Measurements from ENCODE around the gene IPPK. TPM values are rescaled to one million over a fixed set of nuclear protein-coding genes. Genes with fewer than 3 reads are reported as not detected.

The IPPK gene
- total and polyA plus RNA-seq, 2 of the 4 experiments (the other 2 are of a cell fraction), result 25.1 to 26.8 TPM

DNA sequence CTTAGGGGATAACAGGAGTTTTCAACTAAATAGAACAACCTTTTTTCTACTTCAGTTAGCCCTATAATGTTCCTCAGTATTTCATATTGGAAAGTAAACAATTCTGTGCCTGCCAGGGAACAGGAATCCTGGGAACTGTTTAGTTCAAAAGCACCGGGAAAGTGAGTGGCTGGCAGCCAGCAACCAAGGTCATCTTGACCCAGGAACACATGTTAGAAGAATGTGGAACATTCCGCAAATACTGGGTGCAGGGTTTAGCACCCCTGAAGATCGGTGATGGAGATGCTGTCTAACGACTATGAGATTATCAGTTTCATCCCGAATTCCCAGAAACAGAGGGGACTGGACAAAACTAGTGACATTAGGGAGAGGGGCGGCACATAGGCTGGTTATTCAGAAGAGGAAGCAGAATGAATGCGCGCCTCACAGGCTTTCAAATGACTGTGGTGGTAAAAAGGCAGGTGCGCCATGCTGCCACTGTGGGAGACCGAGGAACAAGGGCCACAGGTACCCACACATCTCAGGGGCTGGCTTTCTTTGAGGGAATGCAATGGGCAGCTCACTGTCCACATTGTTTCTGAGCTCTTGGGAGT, 51.2 kb downstream of the IPPK start:
- no peak overlapping the region for H2BK20ac ChIP-seq (ENCODE audit: low read depth, low read length)
- no peak overlapping the region for H3K18ac ChIP-seq (ENCODE audit: low read depth, low read length)
- H2BK120ac ChIP-seq (ENCODE audit: low read depth, low read length), result no peak overlapping the region
- H2AFZ ChIP-seq (replicated peaks; ENCODE audit: low read length, poor library complexity), result no peak overlapping the region
- CTCF ChIA-PET, result no interaction called here
- H4K8ac ChIP-seq (ENCODE audit: low read depth in 2 of 2, low read length in 2 of 2), result no peak overlapping the region
- ATAC-seq (ENCODE audit: low read depth) (peak; percentile 40), DNase-seq (no peak)
- no peak overlapping the region for H3K4me2 ChIP-seq (ENCODE audit: low read depth, low read length)
- H2AK9ac ChIP-seq (replicated peaks; ENCODE audit: low read depth, low read length, poor library complexity), result no peak overlapping the region
- H4K91ac ChIP-seq (ENCODE audit: insufficient read depth, low read depth, low read length), result no peak overlapping the region
- dilution Hi-C loops (cut with HindIII; ENCODE audit: low sequenced_read_pairs, unreplicated experiment) (no loop called here), in situ Hi-C loops (cut with MboI; ENCODE audit: low sequenced_read_pairs) (no loop called here), intact Hi-C loops (cut with micrococcal nuclease) (no loop called here)
- peaks cover 28% of the 10 kb centered on the region for H3K9me1 ChIP-seq (ENCODE audit: insufficient read depth, low read length)
- no peak overlapping the region for H2AK5ac ChIP-seq (ENCODE audit: low read depth, low read length)
- 80% methylated on average over 1 of the region's 10 CpGs; no CpG with 5 or more reads in 1 of the 2 experiments for WGBS, 2 experiments (ENCODE audit: extremely low coverage in 2 of 2, insufficient read length in 1 of 2)
- TF ChIP-seq POLR2A (IDR thresholded peaks at IDR 0.05; ENCODE audit: low read depth, low read length), result no peak
- TF ChIP-seq NFE2L2 (IDR thresholded peaks at IDR 0.05; ENCODE audit: low read depth, low read length), result no peak
- TF ChIP-seq, protein P1, sequence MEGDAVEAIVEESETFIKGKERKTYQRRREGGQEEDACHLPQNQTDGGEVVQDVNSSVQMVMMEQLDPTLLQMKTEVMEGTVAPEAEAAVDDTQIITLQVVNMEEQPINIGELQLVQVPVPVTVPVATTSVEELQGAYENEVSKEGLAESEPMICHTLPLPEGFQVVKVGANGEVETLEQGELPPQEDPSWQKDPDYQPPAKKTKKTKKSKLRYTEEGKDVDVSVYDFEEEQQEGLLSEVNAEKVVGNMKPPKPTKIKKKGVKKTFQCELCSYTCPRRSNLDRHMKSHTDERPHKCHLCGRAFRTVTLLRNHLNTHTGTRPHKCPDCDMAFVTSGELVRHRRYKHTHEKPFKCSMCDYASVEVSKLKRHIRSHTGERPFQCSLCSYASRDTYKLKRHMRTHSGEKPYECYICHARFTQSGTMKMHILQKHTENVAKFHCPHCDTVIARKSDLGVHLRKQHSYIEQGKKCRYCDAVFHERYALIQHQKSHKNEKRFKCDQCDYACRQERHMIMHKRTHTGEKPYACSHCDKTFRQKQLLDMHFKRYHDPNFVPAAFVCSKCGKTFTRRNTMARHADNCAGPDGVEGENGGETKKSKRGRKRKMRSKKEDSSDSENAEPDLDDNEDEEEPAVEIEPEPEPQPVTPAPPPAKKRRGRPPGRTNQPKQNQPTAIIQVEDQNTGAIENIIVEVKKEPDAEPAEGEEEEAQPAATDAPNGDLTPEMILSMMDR (conservative IDR thresholded peaks at IDR 0.05; ENCODE audit: low read depth, low read length), result no peak
- no peak for TF ChIP-seq SMC3 (IDR thresholded peaks at IDR 0.05; ENCODE audit: low read depth, low read length)
- no peak for TF ChIP-seq BHLHE40 (IDR thresholded peaks at IDR 0.05; ENCODE audit: low read depth, low read length)
- no peak for TF ChIP-seq MXI1 (IDR thresholded peaks at IDR 0.05; ENCODE audit: borderline replicate concordance, low read depth, low read length)
- no peak for TF ChIP-seq FOS (IDR thresholded peaks at IDR 0.05; ENCODE audit: low read depth, low read length)
- no peak overlapping the region for H3K9ac ChIP-seq (ENCODE audit: low read depth, low read length)
- H3K14ac ChIP-seq (replicated peaks; ENCODE audit: low read depth, low read length), result no peak overlapping the region
- no peak overlapping the region for H3K23ac ChIP-seq (ENCODE audit: low read depth, low read length)
- H3K4ac ChIP-seq (ENCODE audit: low read depth, low read length), result no peak overlapping the region
- peaks cover 32% of the 10 kb centered on the region for H3K36me3 ChIP-seq (ENCODE audit: control insufficient read depth, insufficient read depth, low read length)
- POLR2A ChIA-PET (ENCODE audit: unreplicated experiment), result no interaction called here
- no peaks in the 10 kb centered on the region for H3K9me3 ChIP-seq (ENCODE audit: control insufficient read depth, insufficient read depth, low read length)
- H4K20me1 ChIP-seq (ENCODE audit: insufficient read depth, low read length), result no peaks in the 10 kb centered on the region
- no peak overlapping the region for H3K4me3 ChIP-seq (ENCODE audit: insufficient read depth, low read depth, low read length)
- no peak overlapping the region for H4K5ac ChIP-seq (ENCODE audit: low read depth, low read length)
- H3K4me1 ChIP-seq (ENCODE audit: control insufficient read depth, insufficient read depth, low read length), result peaks cover 14% of the 10 kb centered on the region; the same call in 1 of the 2 replicates
- H3K79me1 ChIP-seq (ENCODE audit: low read depth in 1 of 2, low read length in 2 of 2), result peaks cover 0 to 13% of the 10 kb centered on the region in 2 experiments; a peak in 2 of 4 replicates
- no peak overlapping the region for H2BK15ac ChIP-seq (ENCODE audit: low read depth, low read length)
- H3K27me3 ChIP-seq (ENCODE audit: control insufficient read depth, insufficient read depth, low read length), result no peaks in the 10 kb centered on the region
- H2BK5ac ChIP-seq (ENCODE audit: low read depth, low read length, poor library complexity, severe bottlenecking), result no peak overlapping the region
- BruUV-seq (replicated peaks), result no TSS peak
- H3K27ac ChIP-seq (ENCODE audit: insufficient read depth, low read length), result no peak overlapping the region
- no peak overlapping the region for H3K56ac ChIP-seq (ENCODE audit: extremely low read depth, insufficient read depth, low read length)
